Metanephros (tissue), 2 donors: ENCODE data around the gene HDAC6. TPM values are rescaled to one million over a fixed set of nuclear protein-coding genes. Genes with fewer than 3 reads are reported as not detected.

Experiments
- small RNA-seq: library from RNA; depleted of rRNA; stranded (forward); fragments of <200 nt; gene quantifications from one replicate; pipeline ENCODE3, GENCODE V24; 2014; ENCODE audit warnings: low replicate concordance
- total RNA-seq: library from RNA; depleted of rRNA; stranded (reverse); fragments of >200 nt; gene quantifications from one replicate; pipeline ENCODE4 v1.2.3, GENCODE V29; 2014

The HDAC6 gene
- 91.3 TPM for total RNA-seq

GRCh38 chrX:48801280-48802088 lies at the start of gene HDAC6:
TSS of gene HDAC6 (plus strand) at chrX:48802067. CDS start at chrX:48802693, 626 bp downstream.

GRCh38 chrX:48761674-48762471 lies 40.0 kb upstream of the HDAC6 start, which contains the start of gene GLOD5:
TSS of gene GLOD5 (plus strand) at chrX:48761747. CDS start at chrX:48761791, 44 bp downstream.

GRCh38 chrX:48786341-48786800 lies 15.5 kb upstream of the HDAC6 start, which contains the start of gene GATA1:
TSS of gene GATA1 (plus strand) at chrX:48786590. CDS start at chrX:48791110, 4,520 bp downstream.

GRCh38 chrX:48826135-48826875 lies 24.4 kb downstream of the HDAC6 start, which contains the start of gene ERAS:
TSS of gene ERAS (plus strand) at chrX:48826513. CDS start at chrX:48829124, 2,611 bp downstream.

GRCh38 chrX:48835524-48836329 lies 33.9 kb downstream of the HDAC6 start, which contains the start of gene PCSK1N:
TSS of gene PCSK1N (minus strand) at chrX:48835610. CDS start at chrX:48835532, 78 bp downstream.

Small RNAs within 50 kb of the gene (small RNA-seq; reads per million reads assigned to genes)
- gene RNU6-29P, result not detected

Other genes starting within 250 kb of the HDAC6 start
- 138 TPM for gene RBM3, start 227.6 kb upstream of the HDAC6 start, total RNA-seq
- gene WDR13, start 204.6 kb upstream of the HDAC6 start, total RNA-seq, result 115 TPM
- gene WAS, start 118.3 kb upstream of the HDAC6 start, total RNA-seq, result 6.4 TPM
- gene SUV39H1, start 105.3 kb upstream of the HDAC6 start, total RNA-seq, result 3.7 TPM
- gene GLOD5, start 40.3 kb upstream of the HDAC6 start, total RNA-seq, result 0.76 TPM
- gene GATA1, start 15.5 kb upstream of the HDAC6 start, total RNA-seq, result 0.58 TPM
- not detected for gene ERAS, start 24.4 kb downstream of the HDAC6 start, total RNA-seq
- 38.5 TPM for gene PCSK1N, start 33.5 kb downstream of the HDAC6 start, total RNA-seq
- gene TIMM17B, start 95.7 kb downstream of the HDAC6 start, total RNA-seq, result 33.0 TPM
- gene PQBP1, start 95.9 kb downstream of the HDAC6 start, total RNA-seq, result 36.7 TPM
- gene SLC35A2, start 109.6 kb downstream of the HDAC6 start, total RNA-seq, result 22.4 TPM
- 9.3 TPM for gene PIM2, start 117.0 kb downstream of the HDAC6 start, total RNA-seq
- gene OTUD5, start 155.5 kb downstream of the HDAC6 start, total RNA-seq, result 34.3 TPM
- 2.7 TPM for gene KCND1, start 169.8 kb downstream of the HDAC6 start, total RNA-seq
- gene GRIPAP1, start 200.2 kb downstream of the HDAC6 start, total RNA-seq, result 28.4 TPM
- 27.9 TPM for gene TFE3, start 241.3 kb downstream of the HDAC6 start, total RNA-seq